GM19372 (cell line): ENCODE results near the gene ATXN7L1.

ENCODE experiments used
- ATAC-seq: cut with Tn5 transposase; IDR thresholded peaks from one replicate; pipeline ENCODE4 v1.9.1; 2021; ENCODE audit warnings: mild to moderate bottlenecking, low read depth, moderate library complexity; ENCODE audit not compliant: unreplicated experiment

Gene ATXN7L1

GRCh38 chr7:105756367-105756766 is 120.0 kb downstream of the ATXN7L1 start:
- no peak for ATAC-seq

GRCh38 chr7:105752671-105753275 is 123.6 kb downstream of the ATXN7L1 start:
- no peak for ATAC-seq

- no peak for ATAC-seq
Measured at GRCh38 chr7:105751054-105751453, 125.3 kb downstream of the ATXN7L1 start.

- ATAC-seq: no peak
Measured at GRCh38 chr7:105748701-105749100, 127.7 kb downstream of the ATXN7L1 start.

GRCh38 chr7:105745681-105746330 is 130.6 kb downstream of the ATXN7L1 start:
- ATAC-seq: no peak

GRCh38 chr7:105744258-105744657 is 132.1 kb downstream of the ATXN7L1 start:
- no peak for ATAC-seq

GRCh38 chr7:105743351-105744090 is 132.9 kb downstream of the ATXN7L1 start:
- ATAC-seq: no peak

GRCh38 chr7:105742787-105743186 is 133.6 kb downstream of the ATXN7L1 start:
- no peak for ATAC-seq

GRCh38 chr7:105741982-105742381 is 134.4 kb downstream of the ATXN7L1 start:
- no peak for ATAC-seq

- no peak for ATAC-seq
Measured at GRCh38 chr7:105738133-105738532, 138.3 kb downstream of the ATXN7L1 start.

GRCh38 chr7:105734233-105734632 is 142.2 kb downstream of the ATXN7L1 start:
- ATAC-seq: no peak

- ATAC-seq: no peak
Measured at GRCh38 chr7:105731042-105731441, 145.4 kb downstream of the ATXN7L1 start.

GRCh38 chr7:105728028-105728427 is 148.4 kb downstream of the ATXN7L1 start:
- ATAC-seq: no peak

- ATAC-seq: no peak
Measured at GRCh38 chr7:105724688-105725087, 151.7 kb downstream of the ATXN7L1 start.

GRCh38 chr7:105723572-105723971 is 152.8 kb downstream of the ATXN7L1 start:
- no peak for ATAC-seq

- no peak for ATAC-seq
Measured at GRCh38 chr7:105721571-105722104, 154.8 kb downstream of the ATXN7L1 start.

- no peak for ATAC-seq
Measured at GRCh38 chr7:105719919-105720318, 156.5 kb downstream of the ATXN7L1 start.

- no peak for ATAC-seq
Measured at GRCh38 chr7:105719395-105719794, 157.0 kb downstream of the ATXN7L1 start.

- no peak for ATAC-seq
Measured at GRCh38 chr7:105718511-105718925, 157.9 kb downstream of the ATXN7L1 start.

- ATAC-seq: no peak
Measured at GRCh38 chr7:105715528-105715927, 160.9 kb downstream of the ATXN7L1 start.
